H9 (cell line): ENCODE results near the gene ARHGAP9. TPM values are rescaled to one million over a fixed set of nuclear protein-coding genes. Genes with fewer than 3 reads are reported as not detected.

Experiments
- DNase-seq: peaks from one replicate; pipeline ENCODE4 v3.0.0-alpha.2; 2017
- H2AFZ ChIP-seq: one replicate; pipeline ENCODE4 v1.6.1; 2013; ENCODE audit warnings: mild to moderate bottlenecking, low read length, control low read depth, moderate library complexity
- H2AK5ac ChIP-seq: 2 replicates; pipeline ENCODE4 v1.6.1; 2013; ENCODE audit warnings: low read length, control low read depth, mixed read lengths; ENCODE audit not compliant: insufficient read length
- H2BK120ac ChIP-seq: one replicate; pipeline ENCODE4 v1.6.1; 2013; ENCODE audit warnings: low read depth, mild to moderate bottlenecking, low read length, control low read depth, inconsistent platforms; ENCODE audit not compliant: poor library complexity, severe bottlenecking
- H2BK12ac ChIP-seq: 2 replicates; pipeline ENCODE4 v1.6.1; 2013; ENCODE audit warnings: low read length, control low read depth, mixed read lengths, low read depth; ENCODE audit not compliant: insufficient read length
- H2BK15ac ChIP-seq: 2 replicates; pipeline ENCODE4 v1.6.1; 2013; ENCODE audit warnings: low read depth, low read length, control low read depth
- H2BK20ac ChIP-seq: one replicate; pipeline ENCODE4 v1.6.1; 2013; ENCODE audit warnings: low read depth, mild to moderate bottlenecking, low read length, control low read depth, inconsistent platforms; ENCODE audit not compliant: poor library complexity, severe bottlenecking
- H2BK5ac ChIP-seq: 2 replicates; pipeline ENCODE4 v1.6.1; 2013; ENCODE audit warnings: low read length, control low read depth, mixed read lengths; ENCODE audit not compliant: insufficient read length
- H3K14ac ChIP-seq: 2 replicates; pipeline ENCODE4 v1.6.1; 2013; ENCODE audit warnings: low read length, control low read depth; ENCODE audit not compliant: insufficient read depth
- H3K18ac ChIP-seq: 2 replicates; pipeline ENCODE4 v1.6.1; 2013; ENCODE audit warnings: low read depth, mild to moderate bottlenecking, mixed read lengths, low read length, control low read depth; ENCODE audit not compliant: insufficient read length
- H3K23ac ChIP-seq: 2 replicates; pipeline ENCODE4 v1.6.1; 2013; ENCODE audit warnings: low read length, control low read depth, mixed read lengths, low read depth; ENCODE audit not compliant: insufficient read length
- H3K23me2 ChIP-seq: 2 replicates; pipeline ENCODE4 v1.6.1; 2013; ENCODE audit warnings: low read depth, mild to moderate bottlenecking, mixed read lengths, low read length, control low read depth; ENCODE audit not compliant: insufficient read length, poor library complexity, severe bottlenecking
- H3K27ac ChIP-seq: 2 replicates; pipeline ENCODE4 v1.5.1; 2013; ENCODE audit warnings: low read length, control low read depth, mixed read lengths, low read depth; ENCODE audit not compliant: insufficient read length
- H3K27me3 ChIP-seq: 2 replicates; pipeline ENCODE4 v1.6.1; 2013; ENCODE audit warnings: low read length, control low read depth, inconsistent platforms; ENCODE audit not compliant: insufficient read depth
- H3K4ac ChIP-seq: 2 replicates; pipeline ENCODE4 v1.6.1; 2013; ENCODE audit warnings: low read depth, mild to moderate bottlenecking, control low read depth, inconsistent platforms, low read length, moderate library complexity
- H3K4me1 ChIP-seq: 2 replicates; pipeline ENCODE4 v1.6.1; 2013; ENCODE audit warnings: low read length, control low read depth, inconsistent platforms; ENCODE audit not compliant: insufficient read depth
- H3K4me2 ChIP-seq: 2 replicates; pipeline ENCODE4 v1.6.1; 2013; ENCODE audit warnings: low read length, control low read depth, mixed read lengths; ENCODE audit not compliant: insufficient read length, insufficient read depth
- H3K56ac ChIP-seq: 2 replicates; pipeline ENCODE4 v1.6.1; 2013; ENCODE audit warnings: low read depth, mild to moderate bottlenecking, mixed read lengths, low read length, control low read depth; ENCODE audit not compliant: insufficient read length
- H3K79me1 ChIP-seq: 2 replicates; pipeline ENCODE4 v1.6.1; 2013; ENCODE audit warnings: low read depth, mild to moderate bottlenecking, moderate library complexity, low read length, control low read depth, inconsistent platforms; ENCODE audit not compliant: insufficient read depth, poor library complexity, severe bottlenecking
- H3K79me2 ChIP-seq: 2 replicates; pipeline ENCODE4 v1.6.1; 2013; ENCODE audit warnings: low read length, control low read depth, inconsistent platforms; ENCODE audit not compliant: insufficient read depth
- H3K9ac ChIP-seq: 2 replicates; pipeline ENCODE4 v1.6.1; 2013; ENCODE audit warnings: low read length, control low read depth, mixed read lengths; ENCODE audit not compliant: insufficient read length; ENCODE audit errors: extremely low read depth
- H3K9me3 ChIP-seq: one replicate; pipeline ENCODE4 v1.6.1; 2013; ENCODE audit warnings: low read depth, low read length, inconsistent platforms; ENCODE audit not compliant: control insufficient read depth
- H3T11ph ChIP-seq: one replicate; pipeline ENCODE4 v1.6.1; 2013; ENCODE audit warnings: mild to moderate bottlenecking, low read length, control low read depth, inconsistent platforms
- H4K20me1 ChIP-seq: one replicate; pipeline ENCODE4 v1.6.1; 2013; ENCODE audit not compliant: control insufficient read depth, insufficient read length, insufficient read depth
- H4K5ac ChIP-seq: 2 replicates; pipeline ENCODE4 v1.6.1; 2013; ENCODE audit warnings: low read depth, mild to moderate bottlenecking, mixed read lengths, low read length, control low read depth; ENCODE audit not compliant: insufficient read length
- H4K8ac ChIP-seq: replicated peaks from 2 replicates; pipeline ENCODE4 v1.6.1; 2013; ENCODE audit warnings: low read length, control low read depth, mixed read lengths, low read depth; ENCODE audit not compliant: insufficient read length
- H4K91ac ChIP-seq: 2 replicates; pipeline ENCODE4 v1.6.1; 2013; ENCODE audit warnings: low read depth, mild to moderate bottlenecking, moderate library complexity, mixed read lengths, low read length, control low read depth; ENCODE audit not compliant: insufficient read length
- H3K27ac Mint-ChIP-seq, 3 experiments: 2 replicates in 2 of 3; 3 replicates in 1 of 3; pipeline ENCODE4 v1.8.0; 2020 to 2021; ENCODE audit warnings: mixed read lengths in 3 of 3, mild to moderate bottlenecking in 1 of 3, moderate library complexity in 1 of 3
- H3K27me3 Mint-ChIP-seq: 2 replicates; pipeline ENCODE4 v1.8.0; 2021; ENCODE audit warnings: low read depth, mild to moderate bottlenecking, moderate library complexity, mixed read lengths
- H3K36me3 Mint-ChIP-seq, 3 experiments: 2 replicates in 2 of 3; 3 replicates in 1 of 3; pipeline ENCODE4 v1.8.0; 2020 to 2021; ENCODE audit warnings: low read depth in 3 of 3, mixed read lengths in 3 of 3; ENCODE audit not compliant: insufficient read depth in 1 of 3
- H3K4me1 Mint-ChIP-seq, 2 experiments: 2 replicates each; pipeline ENCODE4 v1.8.0; 2020; ENCODE audit warnings: mixed read lengths in 2 of 2
- H3K4me3 Mint-ChIP-seq, 2 experiments: 2 replicates in 1 of 2; 3 replicates in 1 of 2; pipeline ENCODE4 v1.8.0; 2020 to 2021; ENCODE audit warnings: mild to moderate bottlenecking in 2 of 2, mixed read lengths in 2 of 2, moderate library complexity in 1 of 2
- H3K9me3 Mint-ChIP-seq, 2 experiments: 2 replicates in 1 of 2; 3 replicates in 1 of 2; pipeline ENCODE4 v1.8.0; 2020; ENCODE audit warnings: mild to moderate bottlenecking in 2 of 2, mixed read lengths in 2 of 2, moderate library complexity in 1 of 2
- CTCF ChIP-seq: fragments of 200-600 bp; sonication (generic); conservative IDR thresholded peaks from 3 replicates; pipeline ENCODE4 v1.8.0; 2021; ENCODE audit warnings: antibody characterized with exemption, mild to moderate bottlenecking
- WGBS: extraction: QIAGEN DNeasy Blood & Tissue Kit; methylation state at CpG from one replicate; pipeline ENCODE4 v1.1.7; 2013; ENCODE audit warnings: missing lambda C conversion rate, low lambda C conversion rate, mixed read lengths; ENCODE audit not compliant: insufficient read length; ENCODE audit errors: extremely low coverage; 5-methylcytosine and 5-hydroxymethylcytosine counted together
- total RNA-seq: library from RNA; stranded (reverse); gene quantifications from 2 replicates; pipeline ENCODE4 v1.2.1, GENCODE V29; 2021

Gene ARHGAP9
- total RNA-seq, 1 experiment from 2014 or later: 3.7 TPM

- no peaks in the 10 kb centered on the region for H3K79me2 ChIP-seq
- no peak overlapping the region for H2AK5ac ChIP-seq
- no peaks in the 10 kb centered on the region for H3K79me1 ChIP-seq
- no peak overlapping the region for H4K5ac ChIP-seq
- H2BK5ac ChIP-seq: no peak overlapping the region
- H3K23me2 ChIP-seq: peaks cover 11% of the 10 kb centered on the region
- peaks cover 3% of the 10 kb centered on the region; the same call in 1 of the 2 replicates for H3K4me1 ChIP-seq
- H3K4ac ChIP-seq: no peak overlapping the region
- no peak overlapping the region for H2BK12ac ChIP-seq
- no peak overlapping the region for H3K9ac ChIP-seq
- H3K27ac ChIP-seq: no peak overlapping the region
- no peak overlapping the region for H2BK20ac ChIP-seq
- H3K23ac ChIP-seq: no peak overlapping the region
- no CpG with 5 or more reads among the region's 16 CpGs for WGBS
- H3K36me3 Mint-ChIP-seq: peaks cover 18 to 51% (median 47%) of the 10 kb centered on the region in 3 experiments; a peak in 6 of 7 replicates
- H3K4me1 Mint-ChIP-seq: peaks cover 24 to 46% of the 10 kb centered on the region in 2 experiments
- H3K27me3 ChIP-seq: no peaks in the 10 kb centered on the region
- H4K20me1 ChIP-seq: no peaks in the 10 kb centered on the region
- H3K14ac ChIP-seq: no peak overlapping the region
- no peak overlapping the region for H2AFZ ChIP-seq
- H4K91ac ChIP-seq: no peak overlapping the region
- H3K27ac Mint-ChIP-seq: no peak overlapping the region; a peak in 1 of 7 replicates
- no peak overlapping the region for H4K8ac ChIP-seq
- H3T11ph ChIP-seq: no peak overlapping the region
- no peak for TF ChIP-seq CTCF
- H2BK120ac ChIP-seq: no peak overlapping the region
- no peak overlapping the region for H3K4me2 ChIP-seq
- no peaks in the 10 kb centered on the region for H3K9me3 Mint-ChIP-seq
- H3K18ac ChIP-seq: no peak overlapping the region
- H3K56ac ChIP-seq: no peak overlapping the region
- H2BK15ac ChIP-seq: no peak overlapping the region
- H3K4me3 Mint-ChIP-seq: no peak overlapping the region
- no peak for DNase-seq
- H3K9me3 ChIP-seq: no peaks in the 10 kb centered on the region
- H3K27me3 Mint-ChIP-seq: no peaks in the 10 kb centered on the region; the same call in 1 of the 2 replicates
Measured at GRCh38 chr12:57525615-57526383, 46.1 kb upstream of the ARHGAP9 start.
